Measurements from ENCODE around the gene SCN1A. TPM values are rescaled to one million over a fixed set of nuclear protein-coding genes. Genes with fewer than 3 reads are reported as not detected.
A peak's percentile ranks its signal among the peaks of the same experiment; 100 is the strongest.

Gene SCN1A
- total and polyA plus RNA-seq, 2 of the 13 experiments (the other 11 are each of a cell fraction or from before 2014, with no cell fraction given) = 19.9 to 39.4 TPM

- Histone ChIP-seq H3K9ac (ENCODE audit: insufficient read depth, low read depth, low read length) (no peak overlapping the region), H3K27ac (ENCODE audit: extremely low read length, insufficient read depth, low read length) (no peak overlapping the region), H4K20me1 (ENCODE audit: insufficient read depth, low read length) (no peaks in the 10 kb centered on the region), H3K27me3 (ENCODE audit: control insufficient read depth in 1 of 2, insufficient read depth in 2 of 2, low read length in 2 of 2) (no peaks in the 10 kb centered on the region), H3K4me3 (replicated peaks in 1 of 3; ENCODE audit: insufficient read depth in 1 of 3, low read depth in 2 of 3, low read length in 3 of 3) (no peak overlapping the region), H3K9me3 (ENCODE audit: low read length) (no peaks in the 10 kb centered on the region), H3K4me1 (ENCODE audit: insufficient read depth, low read length) (peaks cover 30% of the 10 kb centered on the region), H3K36me3 (replicated peaks in 1 of 2; ENCODE audit: control insufficient read depth in 1 of 2, insufficient read depth in 2 of 2, low read length in 2 of 2) (no peaks in the 10 kb centered on the region), H3K79me2 (ENCODE audit: insufficient read depth, low read length) (no peaks in the 10 kb centered on the region), H3K4me2 (ENCODE audit: low read depth, low read length) (no peak overlapping the region), H2AFZ (ENCODE audit: low read length) (no peak overlapping the region)
- DNase-seq (ENCODE audit: low spot score) (no peak), ATAC-seq (no peak), FAIRE-seq (no peak)
- ChIA-PET POLR2A (interaction anchor here (1.1 to 1.6 kb wide), 2 partner anchors 43 to 138 kb away, joined by 4 read pairs; partner anchors contain the start of gene TTC21B), CTCF (ENCODE audit: low intra/inter-chr PET ratio, low total read pairs) (no interaction called here)
- no TSS peak for BruUV-seq (replicated peaks)
- TF ChIP-seq ZFP1 (CRISPR knock-in tag; IDR thresholded peaks at IDR 0.05) (no peak), CEBPB (IDR thresholded peaks at IDR 0.05; ENCODE audit: borderline replicate concordance, low read depth, low read length) (0 out of 2 replicates have a peak, but pooled peaks have one; percentile 16)
- 86% methylated on average over 5 of the region's 5 CpGs for WGBS (ENCODE audit: low lambda C conversion rate)
- in situ Hi-C loops (cut with HindIII; ENCODE audit: extremely low pct_ligation_motif_present, low pct_unique_long_range_greater_than_20kb) = no loop called here
- intact Hi-C loops (cut with micrococcal nuclease; ENCODE audit: unreplicated experiment) = no loop called here
Measured at GRCh38 chr2:166090908-166091307, 36.9 kb downstream of the SCN1A start.

GRCh38 chr2:166090346-166090745 is 37.5 kb downstream of the SCN1A start:
- 87% methylated on average over 2 of the region's 2 CpGs for WGBS (ENCODE audit: low lambda C conversion rate)
- Histone ChIP-seq H3K9me3 (ENCODE audit: low read length) (no peaks in the 10 kb centered on the region), H3K79me2 (ENCODE audit: insufficient read depth, low read length) (no peaks in the 10 kb centered on the region), H3K9ac (ENCODE audit: insufficient read depth, low read depth, low read length) (no peak overlapping the region), H3K4me3 (replicated peaks in 1 of 3; ENCODE audit: insufficient read depth in 1 of 3, low read depth in 2 of 3, low read length in 3 of 3) (no peak overlapping the region), H3K27ac (ENCODE audit: extremely low read length, insufficient read depth, low read length) (no peak overlapping the region), H4K20me1 (ENCODE audit: insufficient read depth, low read length) (no peaks in the 10 kb centered on the region), H3K36me3 (replicated peaks in 1 of 2; ENCODE audit: control insufficient read depth in 1 of 2, insufficient read depth in 2 of 2, low read length in 2 of 2) (no peaks in the 10 kb centered on the region), H2AFZ (ENCODE audit: low read length) (no peak overlapping the region), H3K4me2 (ENCODE audit: low read depth, low read length) (no peak overlapping the region), H3K4me1 (ENCODE audit: insufficient read depth, low read length) (peaks cover 30% of the 10 kb centered on the region), H3K27me3 (ENCODE audit: control insufficient read depth in 1 of 2, insufficient read depth in 2 of 2, low read length in 2 of 2) (no peaks in the 10 kb centered on the region)
- FAIRE-seq (no peak), DNase-seq (ENCODE audit: low spot score) (peak; percentile 21), ATAC-seq (no peak; the same call in 2 of the 3 replicates)
- CTCF ChIA-PET (ENCODE audit: low intra/inter-chr PET ratio, low total read pairs) = no interaction called here
- BruUV-seq (replicated peaks) = no TSS peak
- POLR2A ChIA-PET = interaction anchor here (1.1 to 1.6 kb wide), 2 partner anchors 44 to 137 kb away, joined by 4 read pairs; partner anchors contain the start of gene TTC21B
- in situ Hi-C loops (cut with HindIII; ENCODE audit: extremely low pct_ligation_motif_present, low pct_unique_long_range_greater_than_20kb) (no loop called here), intact Hi-C loops (cut with micrococcal nuclease; ENCODE audit: unreplicated experiment) (no loop called here)
- TF ChIP-seq ZNF414 (CRISPR knock-in tag; IDR thresholded peaks at IDR 0.05) (no peak), MTA3 (CRISPR knock-in tag; IDR thresholded peaks at IDR 0.05) (no peak), ZNF660 (CRISPR knock-in tag; IDR thresholded peaks at IDR 0.05; ENCODE audit: borderline replicate concordance, low read depth) (no peak), ZNF282 (IDR thresholded peaks at IDR 0.05; ENCODE audit: partially characterized antibody) (no peak), CEBPB (IDR thresholded peaks at IDR 0.05; ENCODE audit: borderline replicate concordance, low read depth, low read length) (peak; percentile 91), ZFY (CRISPR knock-in tag; IDR thresholded peaks at IDR 0.05) (no peak), ZNF761 (CRISPR knock-in tag; conservative IDR thresholded peaks at IDR 0.05) (no peak), ATF4 (CRISPR knock-in tag; IDR thresholded peaks at IDR 0.05) (peak in 1 of 2 experiments; percentile 54; a peak in 1 of 4 replicates), ZNF3 (CRISPR knock-in tag; IDR thresholded peaks at IDR 0.05) (no peak), ZFX (CRISPR knock-in tag; IDR thresholded peaks at IDR 0.05; ENCODE audit: low read depth) (no peak), HOMEZ (CRISPR knock-in tag; IDR thresholded peaks at IDR 0.05; ENCODE audit: low read depth) (no peak), HMG20B (CRISPR knock-in tag; conservative IDR thresholded peaks at IDR 0.05) (no peak), NFYB (CRISPR knock-in tag; IDR thresholded peaks at IDR 0.05) (no peak), GLMP (CRISPR knock-in tag; IDR thresholded peaks at IDR 0.05; ENCODE audit: borderline replicate concordance) (no peak), ZNF891 (CRISPR knock-in tag; IDR thresholded peaks at IDR 0.05) (no peak)
